ENCODE measurements around the gene DENND4A.

DENND4A gene

DNA sequence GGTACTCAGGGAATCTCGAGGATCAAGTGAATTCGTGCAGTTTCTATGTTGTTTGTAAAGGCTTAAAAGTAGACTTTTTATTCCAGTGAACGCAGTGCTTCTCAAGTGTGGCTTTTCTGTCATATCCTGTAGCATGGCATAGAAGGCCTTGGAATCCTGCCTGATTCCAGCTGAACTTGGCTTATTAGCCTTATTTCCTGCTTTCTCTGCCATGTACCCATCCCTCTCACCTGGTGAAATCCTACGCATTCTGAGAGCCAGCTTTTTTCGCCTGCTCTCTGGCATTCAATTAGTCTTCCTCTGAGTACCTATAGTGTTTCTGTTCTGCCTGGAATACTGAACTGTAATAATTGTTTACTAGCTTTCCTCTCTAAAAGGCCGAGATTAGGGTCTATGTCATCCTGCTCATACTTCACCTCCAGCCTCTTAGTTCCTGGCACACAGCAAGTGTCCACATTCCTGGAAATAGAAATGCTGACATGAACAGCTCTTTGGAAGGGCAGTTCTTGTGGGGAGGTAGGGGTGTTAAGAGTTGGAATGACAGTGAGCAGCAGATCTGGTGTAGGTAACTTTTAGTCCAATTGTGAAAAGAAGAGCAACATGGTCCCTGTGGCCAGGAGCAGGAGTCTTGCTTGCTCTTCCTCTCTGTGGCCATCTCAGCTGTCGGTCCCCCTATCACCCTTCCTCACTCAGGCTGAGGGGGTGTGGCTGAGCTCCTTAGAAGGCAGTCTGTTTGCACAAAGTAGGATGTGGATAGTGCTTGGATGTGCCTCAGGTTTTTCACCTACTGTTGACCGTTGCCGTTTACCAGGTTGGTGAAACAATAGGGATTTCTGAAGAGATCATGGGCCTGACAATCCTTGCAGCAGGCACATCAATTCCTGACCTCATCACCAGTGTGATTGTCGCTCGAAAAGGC, 140.0 kb downstream of the DENND4A start:
- TF ChIP-seq, protein P1, sequence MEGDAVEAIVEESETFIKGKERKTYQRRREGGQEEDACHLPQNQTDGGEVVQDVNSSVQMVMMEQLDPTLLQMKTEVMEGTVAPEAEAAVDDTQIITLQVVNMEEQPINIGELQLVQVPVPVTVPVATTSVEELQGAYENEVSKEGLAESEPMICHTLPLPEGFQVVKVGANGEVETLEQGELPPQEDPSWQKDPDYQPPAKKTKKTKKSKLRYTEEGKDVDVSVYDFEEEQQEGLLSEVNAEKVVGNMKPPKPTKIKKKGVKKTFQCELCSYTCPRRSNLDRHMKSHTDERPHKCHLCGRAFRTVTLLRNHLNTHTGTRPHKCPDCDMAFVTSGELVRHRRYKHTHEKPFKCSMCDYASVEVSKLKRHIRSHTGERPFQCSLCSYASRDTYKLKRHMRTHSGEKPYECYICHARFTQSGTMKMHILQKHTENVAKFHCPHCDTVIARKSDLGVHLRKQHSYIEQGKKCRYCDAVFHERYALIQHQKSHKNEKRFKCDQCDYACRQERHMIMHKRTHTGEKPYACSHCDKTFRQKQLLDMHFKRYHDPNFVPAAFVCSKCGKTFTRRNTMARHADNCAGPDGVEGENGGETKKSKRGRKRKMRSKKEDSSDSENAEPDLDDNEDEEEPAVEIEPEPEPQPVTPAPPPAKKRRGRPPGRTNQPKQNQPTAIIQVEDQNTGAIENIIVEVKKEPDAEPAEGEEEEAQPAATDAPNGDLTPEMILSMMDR (IDR thresholded peaks at IDR 0.05), result no peak
- H3K4me3 Mint-ChIP-seq, result no peak overlapping the region

DNA sequence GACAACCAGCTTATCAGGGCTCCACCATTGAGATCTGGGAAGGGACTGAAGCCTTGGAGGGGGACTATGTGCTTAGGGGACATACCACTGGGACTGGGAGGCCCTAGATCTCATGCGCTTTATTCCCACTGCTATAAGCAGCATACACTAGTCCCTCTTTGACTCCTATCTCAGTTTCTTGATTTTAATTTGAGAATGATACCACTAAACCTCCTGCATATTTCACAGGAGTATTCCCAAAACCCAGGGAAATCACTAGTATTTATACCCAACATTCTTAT, 141.1 kb downstream of the DENND4A start:
- H3K27me3 Mint-ChIP-seq (ENCODE audit: low read depth, poor library complexity), result no peaks in the 10 kb centered on the region
- H3K4me3 Mint-ChIP-seq, result no peak overlapping the region
- DNase-seq, result no peak
- TF ChIP-seq, protein P1 (IDR thresholded peaks at IDR 0.05), result no peak
- no peak overlapping the region for H3K27ac Mint-ChIP-seq
- H3K36me3 Mint-ChIP-seq (ENCODE audit: low read depth), result peaks cover 23% of the 10 kb centered on the region
- no peaks in the 10 kb centered on the region for H3K9me3 Mint-ChIP-seq
- H3K4me1 Mint-ChIP-seq, result no peaks in the 10 kb centered on the region

More for the DNA sequence above, 140.0 kb downstream of the DENND4A start:
- no peak overlapping the region for H3K27ac Mint-ChIP-seq
- no peaks in the 10 kb centered on the region for H3K4me1 Mint-ChIP-seq
- H3K9me3 Mint-ChIP-seq, result no peaks in the 10 kb centered on the region
- H3K36me3 Mint-ChIP-seq (ENCODE audit: low read depth), result peaks cover 26% of the 10 kb centered on the region
- no peaks in the 10 kb centered on the region for H3K27me3 Mint-ChIP-seq (ENCODE audit: low read depth, poor library complexity)
- DNase-seq, result no peak

DNA sequence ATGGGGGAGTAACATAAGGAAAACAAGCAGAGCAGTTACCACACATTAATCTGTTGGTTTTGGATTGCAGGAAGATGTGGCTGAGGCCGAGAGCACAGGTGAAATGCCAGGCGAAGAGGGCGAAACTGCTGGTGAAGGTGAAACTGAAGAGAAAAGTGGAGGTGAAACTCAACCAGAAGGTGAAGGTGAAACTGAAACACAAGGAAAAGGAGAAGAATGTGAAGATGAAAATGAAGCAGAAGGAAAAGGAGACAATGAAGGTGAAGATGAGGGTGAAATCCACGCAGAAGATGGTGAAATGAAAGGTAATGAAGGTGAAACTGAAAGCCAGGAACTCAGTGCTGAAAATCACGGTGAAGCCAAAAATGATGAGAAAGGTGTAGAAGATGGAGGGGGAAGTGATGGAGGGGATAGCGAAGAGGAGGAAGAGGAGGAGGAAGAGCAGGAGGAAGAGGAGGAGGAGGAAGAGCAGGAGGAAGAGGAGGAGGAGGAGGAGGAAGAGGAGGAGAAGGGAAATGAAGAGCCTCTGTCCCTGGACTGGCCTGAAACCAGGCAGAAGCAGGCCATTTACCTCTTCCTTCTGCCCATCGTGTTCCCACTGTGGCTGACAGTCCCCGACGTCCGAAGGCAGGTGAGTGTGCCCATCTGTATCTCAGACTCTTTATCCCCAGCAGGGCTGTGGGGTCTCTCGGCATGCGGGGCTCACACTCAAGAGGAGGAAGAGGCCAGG, 141.6 kb downstream of the DENND4A start:
- Mint-ChIP-seq H3K36me3 (ENCODE audit: low read depth) (peaks cover 18% of the 10 kb centered on the region), H3K27me3 (ENCODE audit: low read depth, poor library complexity) (no peaks in the 10 kb centered on the region), H3K4me1 (no peaks in the 10 kb centered on the region), H3K9me3 (no peaks in the 10 kb centered on the region), H3K27ac (no peak overlapping the region), H3K4me3 (no peak overlapping the region)
- TF ChIP-seq, protein P1 (IDR thresholded peaks at IDR 0.05), result no peak
- DNase-seq, result no peak

DNA sequence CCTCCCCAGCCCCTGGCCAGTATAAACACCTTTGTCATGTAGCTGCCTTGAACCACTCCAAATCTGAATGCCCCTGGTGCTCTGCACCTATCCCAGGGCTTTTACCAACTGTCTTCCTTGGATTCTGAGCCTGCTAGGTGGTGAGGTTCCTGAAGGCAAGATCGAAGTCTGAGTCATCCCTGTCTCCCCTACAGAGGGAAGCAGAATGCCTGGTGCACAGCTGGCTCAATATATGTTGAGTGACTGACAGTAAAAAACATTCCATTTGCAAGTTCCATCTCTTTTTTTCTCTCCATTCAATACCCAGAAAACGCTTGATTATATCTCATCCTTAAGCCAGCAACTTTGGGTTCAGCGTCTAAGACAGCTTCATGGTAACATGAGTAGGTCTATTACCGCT, 145.6 kb downstream of the DENND4A start:
- no peaks in the 10 kb centered on the region for H3K27me3 Mint-ChIP-seq (ENCODE audit: low read depth, poor library complexity)
- TF ChIP-seq, protein P1 (IDR thresholded peaks at IDR 0.05), result no peak

DNA sequence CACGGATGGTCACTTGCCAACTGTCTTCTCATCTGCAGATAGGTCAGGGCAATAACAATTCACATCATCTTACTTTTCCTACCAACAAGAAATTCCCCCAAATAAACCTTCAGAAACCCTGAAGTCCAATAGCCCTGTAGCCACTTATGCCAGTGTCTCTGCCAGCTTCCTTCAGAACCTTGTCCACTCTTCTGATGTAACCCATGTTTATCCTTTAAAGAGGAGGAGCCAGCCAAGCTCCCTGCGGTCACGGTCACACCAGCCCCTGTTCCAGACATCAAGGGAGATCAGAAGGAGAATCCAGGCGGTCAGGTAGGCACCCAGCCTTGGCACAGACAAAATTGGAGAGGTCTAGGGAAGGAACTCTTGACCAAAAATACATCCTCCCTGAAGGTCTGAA, 146.7 kb downstream of the DENND4A start:
- DNase-seq, result no peak
- TF ChIP-seq, protein P1 (IDR thresholded peaks at IDR 0.05), result no peak
- no peak overlapping the region for H3K27ac Mint-ChIP-seq

More for the DNA sequence above, 145.6 kb downstream of the DENND4A start:
- H3K4me3 Mint-ChIP-seq, result no peak overlapping the region
- H3K4me1 Mint-ChIP-seq, result peaks cover 18% of the 10 kb centered on the region
- H3K9me3 Mint-ChIP-seq, result no peaks in the 10 kb centered on the region
- peaks cover 7% of the 10 kb centered on the region for H3K36me3 Mint-ChIP-seq (ENCODE audit: low read depth)
- no peak for DNase-seq
- H3K27ac Mint-ChIP-seq, result no peak overlapping the region

More for the DNA sequence above, 146.7 kb downstream of the DENND4A start:
- H3K36me3 Mint-ChIP-seq (ENCODE audit: low read depth), result peaks cover 4% of the 10 kb centered on the region
- no peaks in the 10 kb centered on the region for H3K9me3 Mint-ChIP-seq
- H3K4me3 Mint-ChIP-seq, result no peak overlapping the region
- peaks cover 22% of the 10 kb centered on the region for H3K4me1 Mint-ChIP-seq
- H3K27me3 Mint-ChIP-seq (ENCODE audit: low read depth, poor library complexity), result no peaks in the 10 kb centered on the region

All from nephron progenitor cell (in vitro differentiated cells).